HG03196 (cell line): ENCODE results near the gene NINL.

Source experiments
- ATAC-seq: cut with Tn5 transposase; IDR thresholded peaks from one replicate; pipeline ENCODE4 v1.9.1; 2021; ENCODE audit not compliant: unreplicated experiment

NINL gene

GRCh38 chr20:25533920-25534700, 51.2 kb downstream of the NINL start:
- no peak for ATAC-seq

- ATAC-seq = no peak
Observed at GRCh38 chr20:25532971-25533391, 52.4 kb downstream of the NINL start.

- no peak for ATAC-seq
Observed at GRCh38 chr20:25532015-25532751, 53.1 kb downstream of the NINL start.

- ATAC-seq = no peak
Observed at GRCh38 chr20:25529295-25529951, 55.9 kb downstream of the NINL start.

- no peak for ATAC-seq
Observed at GRCh38 chr20:25527949-25528348, 57.4 kb downstream of the NINL start.

- ATAC-seq = no peak
Observed at GRCh38 chr20:25526446-25526845, 58.9 kb downstream of the NINL start.

- no peak for ATAC-seq
Observed at GRCh38 chr20:25525867-25526266, 59.5 kb downstream of the NINL start.

- ATAC-seq = no peak
Observed at GRCh38 chr20:25525295-25525694, 60.0 kb downstream of the NINL start.

- no peak for ATAC-seq
Observed at GRCh38 chr20:25521382-25521781, 63.9 kb downstream of the NINL start.

GRCh38 chr20:25517124-25517523, 68.2 kb downstream of the NINL start:
- no peak for ATAC-seq

- ATAC-seq = no peak
Observed at GRCh38 chr20:25514747-25515340, 70.5 kb downstream of the NINL start.

- no peak for ATAC-seq
Observed at GRCh38 chr20:25514195-25514594, 71.1 kb downstream of the NINL start.

- ATAC-seq = no peak
Observed at GRCh38 chr20:25512709-25513108, 72.6 kb downstream of the NINL start.

- no peak for ATAC-seq
Observed at GRCh38 chr20:25511183-25511582, 74.1 kb downstream of the NINL start.

GRCh38 chr20:25510721-25511120, 74.6 kb downstream of the NINL start:
- no peak for ATAC-seq

- no peak for ATAC-seq
Observed at GRCh38 chr20:25510202-25510601, 75.1 kb downstream of the NINL start.

- no peak for ATAC-seq
Observed at GRCh38 chr20:25509084-25509483, 76.2 kb downstream of the NINL start.

GRCh38 chr20:25508083-25508770, 77.1 kb downstream of the NINL start:
- no peak for ATAC-seq

- no peak for ATAC-seq
Observed at GRCh38 chr20:25507385-25508082, 77.8 kb downstream of the NINL start.
